ENCODE measurements around the gene PDE11A.

DNA sequence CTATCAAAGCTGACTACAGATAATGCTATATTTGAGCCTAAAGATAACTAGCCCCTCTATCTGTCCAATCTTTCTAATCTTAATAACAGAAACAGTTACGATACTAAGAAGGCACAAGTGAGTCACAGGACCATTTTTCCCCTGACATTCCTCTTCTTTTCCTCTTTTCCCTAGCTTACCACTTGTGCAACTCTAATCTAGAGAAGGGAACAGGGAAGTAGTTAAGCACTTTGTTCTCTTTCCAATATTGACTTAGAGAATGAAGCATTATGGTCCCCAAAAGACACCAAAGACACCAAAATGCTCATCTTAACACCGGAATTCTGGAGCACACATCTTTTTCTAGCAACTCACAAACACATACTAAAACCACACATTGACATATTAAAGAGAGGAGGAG is 1.8 kb downstream of the PDE11A start:
- TF ChIP-seq, protein P1, sequence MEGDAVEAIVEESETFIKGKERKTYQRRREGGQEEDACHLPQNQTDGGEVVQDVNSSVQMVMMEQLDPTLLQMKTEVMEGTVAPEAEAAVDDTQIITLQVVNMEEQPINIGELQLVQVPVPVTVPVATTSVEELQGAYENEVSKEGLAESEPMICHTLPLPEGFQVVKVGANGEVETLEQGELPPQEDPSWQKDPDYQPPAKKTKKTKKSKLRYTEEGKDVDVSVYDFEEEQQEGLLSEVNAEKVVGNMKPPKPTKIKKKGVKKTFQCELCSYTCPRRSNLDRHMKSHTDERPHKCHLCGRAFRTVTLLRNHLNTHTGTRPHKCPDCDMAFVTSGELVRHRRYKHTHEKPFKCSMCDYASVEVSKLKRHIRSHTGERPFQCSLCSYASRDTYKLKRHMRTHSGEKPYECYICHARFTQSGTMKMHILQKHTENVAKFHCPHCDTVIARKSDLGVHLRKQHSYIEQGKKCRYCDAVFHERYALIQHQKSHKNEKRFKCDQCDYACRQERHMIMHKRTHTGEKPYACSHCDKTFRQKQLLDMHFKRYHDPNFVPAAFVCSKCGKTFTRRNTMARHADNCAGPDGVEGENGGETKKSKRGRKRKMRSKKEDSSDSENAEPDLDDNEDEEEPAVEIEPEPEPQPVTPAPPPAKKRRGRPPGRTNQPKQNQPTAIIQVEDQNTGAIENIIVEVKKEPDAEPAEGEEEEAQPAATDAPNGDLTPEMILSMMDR (conservative IDR thresholded peaks at IDR 0.05; ENCODE audit: low read depth in 2 of 2), result no peak
- TF ChIP-seq STAT1 (IDR thresholded peaks at IDR 0.05; ENCODE audit: unreplicated experiment) (no peak), POLR2AphosphoS5 (IDR thresholded peaks at IDR 0.05; ENCODE audit: low read depth) (no peak), EZH2phosphoT487 (IDR thresholded peaks at IDR 0.05; ENCODE audit: unreplicated experiment) (no peak), EZH2 (IDR thresholded peaks at IDR 0.05; ENCODE audit: low read depth, unreplicated experiment) (no peak), NANOG (IDR thresholded peaks at IDR 0.05; ENCODE audit: borderline replicate concordance) (no peak), JUNB (IDR thresholded peaks at IDR 0.05; ENCODE audit: unreplicated experiment) (no peak), CREB1 (CRISPR knock-in tag; IDR thresholded peaks at IDR 0.05; ENCODE audit: low read depth) (no peak), ZNF114 (CRISPR knock-in tag; IDR thresholded peaks at IDR 0.05) (no peak), ETS1 (IDR thresholded peaks at IDR 0.05) (no peak), ZNF331 (CRISPR knock-in tag; IDR thresholded peaks at IDR 0.05; ENCODE audit: low read depth) (no peak)
- TF ChIP-seq, protein P2, sequence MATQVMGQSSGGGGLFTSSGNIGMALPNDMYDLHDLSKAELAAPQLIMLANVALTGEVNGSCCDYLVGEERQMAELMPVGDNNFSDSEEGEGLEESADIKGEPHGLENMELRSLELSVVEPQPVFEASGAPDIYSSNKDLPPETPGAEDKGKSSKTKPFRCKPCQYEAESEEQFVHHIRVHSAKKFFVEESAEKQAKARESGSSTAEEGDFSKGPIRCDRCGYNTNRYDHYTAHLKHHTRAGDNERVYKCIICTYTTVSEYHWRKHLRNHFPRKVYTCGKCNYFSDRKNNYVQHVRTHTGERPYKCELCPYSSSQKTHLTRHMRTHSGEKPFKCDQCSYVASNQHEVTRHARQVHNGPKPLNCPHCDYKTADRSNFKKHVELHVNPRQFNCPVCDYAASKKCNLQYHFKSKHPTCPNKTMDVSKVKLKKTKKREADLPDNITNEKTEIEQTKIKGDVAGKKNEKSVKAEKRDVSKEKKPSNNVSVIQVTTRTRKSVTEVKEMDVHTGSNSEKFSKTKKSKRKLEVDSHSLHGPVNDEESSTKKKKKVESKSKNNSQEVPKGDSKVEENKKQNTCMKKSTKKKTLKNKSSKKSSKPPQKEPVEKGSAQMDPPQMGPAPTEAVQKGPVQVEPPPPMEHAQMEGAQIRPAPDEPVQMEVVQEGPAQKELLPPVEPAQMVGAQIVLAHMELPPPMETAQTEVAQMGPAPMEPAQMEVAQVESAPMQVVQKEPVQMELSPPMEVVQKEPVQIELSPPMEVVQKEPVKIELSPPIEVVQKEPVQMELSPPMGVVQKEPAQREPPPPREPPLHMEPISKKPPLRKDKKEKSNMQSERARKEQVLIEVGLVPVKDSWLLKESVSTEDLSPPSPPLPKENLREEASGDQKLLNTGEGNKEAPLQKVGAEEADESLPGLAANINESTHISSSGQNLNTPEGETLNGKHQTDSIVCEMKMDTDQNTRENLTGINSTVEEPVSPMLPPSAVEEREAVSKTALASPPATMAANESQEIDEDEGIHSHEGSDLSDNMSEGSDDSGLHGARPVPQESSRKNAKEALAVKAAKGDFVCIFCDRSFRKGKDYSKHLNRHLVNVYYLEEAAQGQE (IDR thresholded peaks at IDR 0.05; ENCODE audit: unreplicated experiment), result no peak
